GM12878 (cell line): Measurements from ENCODE around the gene ARHGAP15. TPM values are rescaled to one million over a fixed set of nuclear protein-coding genes. Genes with fewer than 3 reads are reported as not detected.

ENCODE experiments used
- ATAC-seq: fragments of 200-7000 bp; cut with Tn5 transposase; 3 replicates; pipeline ENCODE4 v1.9.1; 2020; ENCODE audit warnings: mild to moderate bottlenecking, moderate library complexity
- BruUV-seq: library from RNA; stranded (reverse); fragments of 400-500 nt; replicated peaks from 2 replicates; lab custom pipeline; 2021; lab: Mats Ljungman, UMichigan
- CTCF ChIA-PET: fragments of 300-600 bp; sonication (Branson Sonifier 250); formaldehyde crosslinking; extraction: SDS; loops from one replicate; lab custom pipeline; 2021; ENCODE audit warnings: inconsistent platforms; lab: Yijun Ruan, JAX
- POLR2A ChIA-PET: fragments of 350-600 bp; formaldehyde crosslinking; extraction: SDS; loops from one replicate; lab custom pipeline; 2021; ENCODE audit warnings: inconsistent platforms; lab: Charles Lee
- RAD21 ChIA-PET: fragments of 300-600 bp; sonication (Branson Sonifier 250); formaldehyde crosslinking; loops from one replicate; lab custom pipeline; 2023; ENCODE audit warnings: antibody characterized with exemption; ENCODE audit not compliant: unreplicated experiment; lab: Charles Lee
- SMC1A ChIA-PET: fragments of 300-600 bp; sonication (Branson Sonifier 250); formaldehyde crosslinking; loops from one replicate; lab custom pipeline; 2023; ENCODE audit not compliant: unreplicated experiment, uncharacterized antibody; lab: Charles Lee
- DNase-seq: peaks from one replicate; pipeline ENCODE4 v3.0.0-alpha.2; 2011; ENCODE audit warnings: low read depth, low spot score
- FAIRE-seq: peaks from 3 replicates; lab custom pipeline; 2011; peaks lifted over from hg19 to GRCh38; lab: Jason Lieb, UNC
- H2AFZ ChIP-seq: 2 replicates; pipeline ENCODE4 v1.6.0; 2011; ENCODE audit warnings: low read depth, low read length, control low read depth; ENCODE audit not compliant: control insufficient read depth
- H3K27ac ChIP-seq: 2 replicates; pipeline ENCODE4 v1.5.1; 2011; ENCODE audit warnings: control low read depth; ENCODE audit not compliant: control insufficient read depth, insufficient read depth
- H3K27me3 ChIP-seq, 2 experiments: replicated peaks in 1 of 2; 2 replicates each; pipeline versions ENCODE4 v1.6.0 to v1.6.1; 2011; ENCODE audit warnings: low read length in 1 of 2; ENCODE audit not compliant: control insufficient read depth in 2 of 2, insufficient read depth in 2 of 2
- H3K36me3 ChIP-seq, 2 experiments: 2 replicates each; pipeline ENCODE4 v1.5.1; 2011; ENCODE audit warnings: low read length in 1 of 2; ENCODE audit not compliant: control insufficient read depth in 2 of 2, insufficient read depth in 2 of 2
- H3K4me1 ChIP-seq: 2 replicates; pipeline ENCODE4 v1.6.1; 2011; ENCODE audit warnings: mild to moderate bottlenecking, low read length, moderate library complexity, mixed read lengths; ENCODE audit not compliant: control insufficient read depth, insufficient read depth
- H3K4me2 ChIP-seq: 2 replicates; pipeline ENCODE4 v1.6.0; 2011; ENCODE audit warnings: control low read depth; ENCODE audit not compliant: control insufficient read depth, insufficient read depth
- H3K4me3 ChIP-seq: fragments of 200-600 bp; sonication (generic); 2 replicates; pipeline ENCODE4 v1.5.1; 2016
- H3K79me2 ChIP-seq: 2 replicates; pipeline ENCODE4 v1.6.0; 2011; ENCODE audit warnings: low read length; ENCODE audit not compliant: control insufficient read depth, insufficient read depth
- H3K9ac ChIP-seq: 2 replicates; pipeline ENCODE4 v1.8.0; 2011; ENCODE audit warnings: low read length, control low read depth, mixed read lengths; ENCODE audit not compliant: control insufficient read depth, insufficient read depth
- H3K9me3 ChIP-seq: replicated peaks from 3 replicates; pipeline ENCODE4 v1.5.1; 2011; ENCODE audit warnings: mild to moderate bottlenecking, low read length; ENCODE audit not compliant: control insufficient read depth, insufficient read depth
- H4K20me1 ChIP-seq: 2 replicates; pipeline ENCODE4 v1.6.0; 2011; ENCODE audit not compliant: control insufficient read depth, insufficient read depth
- BCLAF1 ChIP-seq: fragments of 450-650 bp; IDR thresholded peaks from 2 replicates; pipeline ENCODE4 v1.6.1; 2017; ENCODE audit warnings: antibody characterized with exemption, mild to moderate bottlenecking, moderate library complexity
- CHD2 ChIP-seq: IDR thresholded peaks from 2 replicates; pipeline ENCODE4 v1.6.1; 2011; ENCODE audit warnings: low read depth, low read length, improper control_type of control experiment, borderline replicate concordance
- ESRRA ChIP-seq: IDR thresholded peaks from 2 replicates; pipeline ENCODE4 v1.6.1; 2012; ENCODE audit warnings: mild to moderate bottlenecking, low read length, improper control_type of control experiment
- IKZF2 ChIP-seq, 2 experiments: fragments of 450-650 bp; IDR thresholded peaks; 2 replicates each; pipeline ENCODE4 v1.6.1; 2017; ENCODE audit warnings: mild to moderate bottlenecking in 2 of 2, moderate library complexity in 2 of 2
- IRF3 ChIP-seq: fragments of 450-650 bp; IDR thresholded peaks from 2 replicates; pipeline ENCODE4 v1.6.1; 2014; ENCODE audit warnings: mild to moderate bottlenecking
- IRF4 ChIP-seq: IDR thresholded peaks from 2 replicates; pipeline ENCODE4 v1.6.1; 2011; ENCODE audit warnings: low read depth, low read length
- JUNB ChIP-seq: IDR thresholded peaks from 2 replicates; pipeline ENCODE4 v1.6.1; 2016; ENCODE audit warnings: antibody characterized with exemption, mild to moderate bottlenecking
- KAT2A ChIP-seq: conservative IDR thresholded peaks from 2 replicates; pipeline ENCODE4 v1.6.1; 2011; ENCODE audit warnings: low read depth, low read length; ENCODE audit not compliant: control insufficient read depth
- KDM1A ChIP-seq: fragments of 200-600 bp; sonication (generic); IDR thresholded peaks from 2 replicates; pipeline ENCODE4 v1.6.1; 2016; ENCODE audit warnings: borderline replicate concordance
- PAX5 ChIP-seq: IDR thresholded peaks from 2 replicates; pipeline ENCODE4 v1.6.1; 2011; ENCODE audit warnings: low read depth, low read length, borderline replicate concordance
- POLR2AphosphoS5 ChIP-seq: IDR thresholded peaks from 2 replicates; pipeline ENCODE4 v1.6.1; 2011; ENCODE audit warnings: mild to moderate bottlenecking, low read length, inconsistent platforms
- SIN3A ChIP-seq: IDR thresholded peaks from 2 replicates; pipeline ENCODE4 v1.6.1; 2012; ENCODE audit warnings: low read depth, low read length, improper control_type of control experiment
- SMC3 ChIP-seq: IDR thresholded peaks from 2 replicates; pipeline ENCODE4 v1.6.1; 2011; ENCODE audit warnings: low read length, improper control_type of control experiment, borderline replicate concordance
- TAF1 ChIP-seq: IDR thresholded peaks from 2 replicates; pipeline ENCODE4 v1.6.1; 2011; ENCODE audit warnings: mild to moderate bottlenecking, low read depth, low read length, borderline replicate concordance
- TBL1XR1 ChIP-seq: IDR thresholded peaks from 2 replicates; pipeline ENCODE4 v1.6.1; 2012; ENCODE audit warnings: low read depth, low read length, improper control_type of control experiment
- TCF12 ChIP-seq: IDR thresholded peaks from 2 replicates; pipeline ENCODE4 v1.6.1; 2011; ENCODE audit warnings: low read depth, mild to moderate bottlenecking, low read length
- ZNF622 ChIP-seq: fragments of 450-650 bp; IDR thresholded peaks from 2 replicates; pipeline ENCODE4 v1.6.1; 2017; ENCODE audit warnings: mild to moderate bottlenecking, inconsistent platforms
- WGBS: methylation state at CpG from one replicate; pipeline ENCODE4 v1.1.6; 2016; ENCODE audit warnings: low lambda C conversion rate; ENCODE audit not compliant: insufficient replicate concordance, insufficient coverage; ENCODE audit errors: missing lambda C conversion rate; 5-methylcytosine and 5-hydroxymethylcytosine counted together
- in situ Hi-C: fragments of 300-500 bp; cut with MboI; formaldehyde crosslinking; loops from 9 replicates; pipeline ENCODE4 v1.14.3; 2018; ENCODE audit warnings: mixed read lengths
- intact Hi-C: fragments of 100-400 bp; cut with micrococcal nuclease; formaldehyde crosslinking; loops from one replicate; pipeline ENCODE4 v1.14.2; 2022; ENCODE audit not compliant: unreplicated experiment
- polyA plus RNA-seq, 11 experiments: library from polyadenylated mRNA; depleted of rRNA in 4 of 11; unstranded in 6 of 11; stranded (reverse) in 5 of 11; fragments of >200 nt; fragmentation: Nextera tagmentation in 4 of 11; fragmentation: Illumina TruSeq in 1 of 11; extraction: Ambion mirVana in 4 of 11; extraction: Trizol in 1 of 11; gene quantifications; 1 replicate in 1 of 11; 2 replicates in 10 of 11; pipeline versions ENCODE4 v1.2.1 to v1.2.3, GENCODE V29; 2011 to 2016; ENCODE audit warnings: inconsistent platforms in 2 of 11, missing spikeins in 2 of 11, low read depth in 1 of 11
- total RNA-seq, 4 experiments: library from RNA; depleted of rRNA in 3 of 4; stranded (reverse); fragments of >200 nt in 3 of 4; fragmentation: Illumina TruSeq in 1 of 4; extraction: Trizol in 1 of 4; gene quantifications; 2 replicates each; pipeline versions ENCODE4 v1.2.1 to v1.2.3, GENCODE V29; 2013 to 2021

The ARHGAP15 gene
- total and polyA plus RNA-seq, 10 of the 15 experiments (the other 5 are each of a cell fraction or from before 2014, with no cell fraction given): 38.0 to 92.6 (median 66.7) TPM

- no peak overlapping the region for H3K27ac ChIP-seq
- H3K9me3 ChIP-seq: no peaks in the 10 kb centered on the region
- DNase-seq (no peak), ATAC-seq (no peak), FAIRE-seq (no peak)
- no peaks in the 10 kb centered on the region for H3K36me3 ChIP-seq
- WGBS: 70% methylated on average over 3 of the region's 3 CpGs
- ChIA-PET RAD21 (interaction anchor here (0.7 to 1.9 kb wide), 4 partner anchors 73 to 409 kb away, joined by 3 to 6 read pairs (median 4); no protein-coding TSS in a partner anchor), CTCF (interaction anchor here (0.9 to 1.5 kb wide), 4 partner anchors 24 to 207 kb away, joined by 3 read pairs; no protein-coding TSS in a partner anchor), SMC1A (interaction anchor here (0.6 to 1.9 kb wide), 13 partner anchors 13 to 297 kb away, joined by 3 to 6 read pairs (median 4); no protein-coding TSS in a partner anchor), POLR2A (no interaction called here)
- in situ Hi-C loops (no loop called here), intact Hi-C loops (no loop called here)
- no peaks in the 10 kb centered on the region for H3K27me3 ChIP-seq
- no peak overlapping the region for H3K4me3 ChIP-seq
- no peak overlapping the region for H3K9ac ChIP-seq
- H3K79me2 ChIP-seq: no peaks in the 10 kb centered on the region
- H4K20me1 ChIP-seq: no peaks in the 10 kb centered on the region
- TF ChIP-seq BCLAF1: no peak
- TF ChIP-seq TBL1XR1: no peak
- no peak for TF ChIP-seq PAX5
- no peak for TF ChIP-seq IKZF2 (IDR thresholded peaks at IDR 0.05)
- H3K4me2 ChIP-seq: no peak overlapping the region; the same call in 1 of the 2 replicates
- no TSS peak for BruUV-seq
- H3K4me1 ChIP-seq: peaks cover 9% of the 10 kb centered on the region
- H2AFZ ChIP-seq: no peak overlapping the region
Measured at GRCh38 chr2:143803936-143804335, 674.7 kb downstream of the ARHGAP15 start.

- Histone ChIP-seq H3K9ac (no peak overlapping the region), H3K27me3 (no peaks in the 10 kb centered on the region), H3K9me3 (no peaks in the 10 kb centered on the region), H3K36me3 (no peaks in the 10 kb centered on the region), H3K27ac (no peak overlapping the region), H3K4me2 (no peak overlapping the region), H2AFZ (no peak overlapping the region), H3K4me3 (no peak overlapping the region), H4K20me1 (no peaks in the 10 kb centered on the region), H3K4me1 (peaks cover 9% of the 10 kb centered on the region), H3K79me2 (no peaks in the 10 kb centered on the region)
- ATAC-seq (no peak), FAIRE-seq (no peak), DNase-seq (no peak)
- in situ Hi-C loops: no loop called here
- BruUV-seq: no TSS peak
- CTCF ChIA-PET: interaction anchor here (0.7 to 1.5 kb wide), 2 partner anchors 119 to 121 kb away, joined by 3 read pairs; no protein-coding TSS in a partner anchor
- RAD21 ChIA-PET: no interaction called here
- POLR2A ChIA-PET: no interaction called here
- intact Hi-C loops: no loop called here
- SMC1A ChIA-PET: interaction anchor here (1.7 kb wide), 1 partner anchor 20 kb away, joined by 5 read pairs; no protein-coding TSS in a partner anchor
- no peak for TF ChIP-seq ZNF622
- TF ChIP-seq SMC3: no peak
- TF ChIP-seq TCF12: no peak
- TF ChIP-seq KDM1A: no peak
- no peak for TF ChIP-seq TAF1
- no peak for TF ChIP-seq POLR2AphosphoS5
- no peak for TF ChIP-seq JUNB
- no peak for TF ChIP-seq IRF3
- TF ChIP-seq IRF4: no peak
- TF ChIP-seq ESRRA: no peak
- TF ChIP-seq CHD2: no peak
- no peak for TF ChIP-seq SIN3A
- no peak for TF ChIP-seq KAT2A
Measured at GRCh38 chr2:143805666-143806065, 676.4 kb downstream of the ARHGAP15 start.
